HG03139 (cell line): Measurements from ENCODE around the gene OTUB2.
"Not testable (repeated sequence)": the region's sequence is repeated elsewhere in the genome, so short reads cannot be mapped to it uniquely, and the experiment has no call there.

Source experiments
- ATAC-seq: cut with Tn5 transposase; IDR thresholded peaks from one replicate; pipeline ENCODE4 v1.9.1; 2021; ENCODE audit not compliant: unreplicated experiment

The OTUB2 gene

DNA sequence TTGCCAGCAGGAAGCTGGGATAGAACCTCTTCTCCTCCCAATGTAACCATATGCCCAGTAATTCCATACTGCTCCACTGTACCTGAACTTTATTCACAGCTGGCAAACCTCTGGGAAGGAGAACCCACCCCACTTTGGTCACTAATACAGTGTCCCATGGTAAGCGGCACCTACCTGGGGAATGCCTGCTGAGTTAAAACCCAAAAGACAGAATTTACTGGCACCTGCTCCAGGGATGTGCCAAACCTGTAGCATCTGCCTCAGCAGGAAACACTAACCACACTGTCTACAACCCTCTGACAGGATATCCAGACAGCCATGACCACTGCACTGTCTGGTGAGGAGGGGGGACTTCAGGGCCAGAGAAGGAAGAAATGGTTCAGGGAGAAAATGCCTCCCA, 28.3 kb downstream of the OTUB2 start:
- ATAC-seq: no peak

DNA sequence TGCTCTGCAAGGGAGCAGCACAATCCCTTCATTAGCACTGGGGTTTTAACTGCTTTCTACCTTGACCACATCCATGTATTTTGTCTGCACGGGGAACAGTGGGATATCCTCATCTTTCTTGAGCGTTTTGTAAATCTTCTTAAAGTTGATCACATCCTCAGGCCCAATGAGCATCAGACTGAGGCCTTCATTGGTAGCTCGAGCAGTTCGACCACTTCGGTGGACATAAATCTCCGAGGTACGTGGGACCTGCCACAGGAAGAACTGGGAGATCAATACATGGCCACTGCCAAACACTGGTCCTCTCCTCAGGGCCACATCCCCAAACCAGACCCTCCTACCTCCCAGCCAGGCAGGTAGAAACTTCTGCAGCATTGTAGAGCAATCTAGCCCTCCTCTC, 28.8 kb downstream of the OTUB2 start:
- no peak for ATAC-seq

- no peak for ATAC-seq
Measured at GRCh38 chr14:94056579-94057308, 30.6 kb downstream of the OTUB2 start.

- ATAC-seq: no peak
Measured at GRCh38 chr14:94058128-94058673, 32.1 kb downstream of the OTUB2 start.

- ATAC-seq: no peak
Measured at GRCh38 chr14:94058674-94059138, 32.6 kb downstream of the OTUB2 start.

DNA sequence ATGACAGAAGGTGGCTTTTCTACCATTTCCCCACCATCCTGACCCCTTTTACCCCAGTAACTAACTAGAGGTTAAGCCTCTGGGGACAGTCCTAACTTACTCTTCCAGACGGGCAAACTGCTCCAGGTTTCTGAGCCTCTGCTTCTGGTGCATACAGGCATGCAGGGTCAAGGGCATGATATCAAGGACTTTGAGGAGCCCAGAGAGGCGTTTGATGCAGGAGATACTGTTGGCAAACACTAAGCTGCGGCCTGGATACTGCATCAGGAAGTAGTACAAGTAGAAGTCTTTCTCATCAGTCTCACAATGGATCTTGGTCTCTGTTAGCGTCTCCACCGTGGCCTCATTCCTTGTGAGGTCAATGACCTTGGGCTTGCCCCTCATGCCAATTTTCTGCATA, 33.9 kb downstream of the OTUB2 start:
- no peak for ATAC-seq

GRCh38 chr14:94062344-94062940, 36.3 kb downstream of the OTUB2 start:
- no peak for ATAC-seq

DNA sequence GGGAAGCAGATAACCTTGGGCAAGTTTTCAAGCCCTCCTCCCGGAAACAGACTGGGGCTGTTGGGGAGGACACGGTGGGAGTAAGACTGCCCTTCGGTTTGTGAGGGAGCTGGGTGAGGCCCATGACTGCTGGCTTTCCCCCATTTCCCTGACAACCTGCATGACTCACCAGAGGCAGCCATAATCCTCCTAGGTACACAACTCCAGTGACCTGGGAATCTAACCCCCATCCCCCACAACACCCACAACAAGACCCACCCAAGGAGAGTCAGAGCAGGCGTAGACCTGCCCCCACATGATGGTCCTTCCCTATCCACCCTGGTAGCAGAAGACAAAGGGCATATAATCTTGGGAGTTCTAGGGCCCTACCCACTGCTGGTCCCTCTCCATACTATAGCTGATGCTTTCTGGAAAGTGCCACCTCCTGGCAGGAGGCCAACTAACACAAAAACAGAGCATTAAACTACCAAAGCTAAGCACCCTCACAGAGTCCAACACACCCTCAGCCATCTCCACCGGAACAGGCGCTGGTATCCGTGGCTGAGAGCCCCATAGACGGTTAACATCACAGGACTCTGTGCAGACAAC, 40.0 kb downstream of the OTUB2 start:
- no peak for ATAC-seq

- ATAC-seq: not testable (repeated sequence)
Measured at GRCh38 chr14:94072076-94072475, 45.9 kb downstream of the OTUB2 start.

GRCh38 chr14:94074534-94074933, 48.4 kb downstream of the OTUB2 start:
- no peak for ATAC-seq

DNA sequence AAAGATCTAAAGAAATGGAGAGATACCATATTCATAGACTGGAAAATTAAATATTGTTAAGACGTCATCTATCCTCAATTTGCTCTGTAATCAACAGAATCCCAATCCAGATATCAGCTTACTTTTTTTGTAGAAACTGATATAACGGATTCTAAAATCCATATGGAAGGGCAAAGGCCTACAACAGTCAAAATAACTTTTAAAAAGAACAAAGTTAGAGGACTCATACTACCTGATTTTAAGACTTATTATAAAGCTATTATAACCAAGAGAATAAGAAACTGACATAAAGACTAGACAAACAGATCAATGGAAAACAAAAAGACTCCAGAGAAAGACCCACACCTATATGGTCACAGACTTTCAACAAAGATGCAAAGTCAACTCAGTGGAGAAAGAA, 48.9 kb downstream of the OTUB2 start:
- no peak for ATAC-seq

- no peak for ATAC-seq
Measured at GRCh38 chr14:94077111-94077821, 51.1 kb downstream of the OTUB2 start.

- no peak for ATAC-seq
Measured at GRCh38 chr14:94077823-94078222, 51.7 kb downstream of the OTUB2 start.

- ATAC-seq: no peak
Measured at GRCh38 chr14:94079891-94080620, 53.9 kb downstream of the OTUB2 start.

- ATAC-seq: peak; percentile 98
Measured at GRCh38 chr14:94080621-94081385, 54.7 kb downstream of the OTUB2 start, which contains the start of the genes DDX24 and IFI27L1. Gene DDX24, minus strand, starts transcription at chr14:94081202. Its CDS starts 1,460 bp downstream, at chr14:94079742. Gene IFI27L1, plus strand, starts transcription at chr14:94081310. Its CDS starts 15,628 bp downstream, at chr14:94096938.

DNA sequence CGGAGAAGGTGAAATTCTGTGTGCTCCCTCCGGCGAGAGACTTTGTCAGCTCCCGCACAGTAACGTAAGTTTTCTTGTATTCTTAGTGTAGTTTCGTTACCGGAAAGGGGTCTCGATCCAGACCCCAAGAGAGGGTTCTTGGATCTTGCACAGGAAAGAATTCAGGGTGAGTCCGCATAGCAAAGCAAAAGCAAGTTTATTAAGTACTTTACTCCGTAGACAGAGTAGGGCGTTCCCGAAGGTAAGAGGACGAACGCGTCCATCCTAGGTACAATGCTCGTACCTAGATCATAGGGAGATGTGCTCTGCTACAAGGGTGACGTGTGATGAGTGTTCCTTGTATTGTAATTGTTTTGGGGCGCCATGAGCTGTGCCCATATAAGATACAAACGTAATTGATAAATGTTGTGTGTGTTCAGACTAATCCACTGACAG, 55.3 kb downstream of the OTUB2 start:
- no peak for ATAC-seq

- no peak for ATAC-seq
Measured at GRCh38 chr14:94087891-94088290, 61.8 kb downstream of the OTUB2 start.

DNA sequence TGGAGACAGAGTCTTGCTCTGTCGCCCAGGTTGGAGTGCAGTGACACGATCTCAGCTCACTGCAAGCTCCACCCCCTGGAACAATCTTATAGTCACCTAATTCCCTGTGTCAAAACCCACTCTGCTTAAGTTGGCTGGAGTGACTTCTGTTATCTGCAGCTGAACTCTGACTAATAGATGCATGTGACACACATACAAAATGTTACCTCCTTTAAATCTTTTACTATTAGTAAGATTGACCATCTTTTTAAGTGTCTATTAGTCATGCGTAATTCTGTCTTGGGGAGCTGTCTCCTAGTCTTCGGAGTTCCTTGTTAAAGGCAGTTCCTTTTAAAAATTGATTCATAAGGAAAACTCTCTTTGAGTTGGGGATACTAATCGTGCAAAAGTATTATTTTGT, 62.4 kb downstream of the OTUB2 start:
- no peak for ATAC-seq

GRCh38 chr14:94089479-94089878, 63.3 kb downstream of the OTUB2 start:
- no peak for ATAC-seq

DNA sequence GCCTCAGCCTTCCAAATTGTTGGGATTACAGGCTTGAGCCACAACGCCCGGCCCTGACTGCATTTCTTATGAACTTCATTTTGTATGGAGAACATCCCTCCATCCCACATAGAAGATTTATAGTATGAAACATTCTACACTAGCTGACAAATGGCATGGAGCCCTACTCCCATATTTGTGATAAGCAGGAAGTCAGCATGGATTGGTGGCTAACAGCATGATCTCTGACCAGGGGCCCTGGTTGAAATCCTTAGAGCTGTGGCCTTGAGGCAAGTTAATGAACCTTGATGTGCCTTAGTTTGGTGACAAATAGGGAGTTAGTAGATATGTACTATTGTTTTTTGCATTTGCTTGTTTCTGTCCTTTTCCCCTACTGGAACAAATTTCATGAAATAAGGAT, 67.3 kb downstream of the OTUB2 start:
- no peak for ATAC-seq
